Measurements from ENCODE around the gene C20orf202. TPM values are rescaled to one million over a fixed set of nuclear protein-coding genes. Genes with fewer than 3 reads are reported as not detected.

C20orf202 gene
- not detected in 2 replicates for total RNA-seq

DNA sequence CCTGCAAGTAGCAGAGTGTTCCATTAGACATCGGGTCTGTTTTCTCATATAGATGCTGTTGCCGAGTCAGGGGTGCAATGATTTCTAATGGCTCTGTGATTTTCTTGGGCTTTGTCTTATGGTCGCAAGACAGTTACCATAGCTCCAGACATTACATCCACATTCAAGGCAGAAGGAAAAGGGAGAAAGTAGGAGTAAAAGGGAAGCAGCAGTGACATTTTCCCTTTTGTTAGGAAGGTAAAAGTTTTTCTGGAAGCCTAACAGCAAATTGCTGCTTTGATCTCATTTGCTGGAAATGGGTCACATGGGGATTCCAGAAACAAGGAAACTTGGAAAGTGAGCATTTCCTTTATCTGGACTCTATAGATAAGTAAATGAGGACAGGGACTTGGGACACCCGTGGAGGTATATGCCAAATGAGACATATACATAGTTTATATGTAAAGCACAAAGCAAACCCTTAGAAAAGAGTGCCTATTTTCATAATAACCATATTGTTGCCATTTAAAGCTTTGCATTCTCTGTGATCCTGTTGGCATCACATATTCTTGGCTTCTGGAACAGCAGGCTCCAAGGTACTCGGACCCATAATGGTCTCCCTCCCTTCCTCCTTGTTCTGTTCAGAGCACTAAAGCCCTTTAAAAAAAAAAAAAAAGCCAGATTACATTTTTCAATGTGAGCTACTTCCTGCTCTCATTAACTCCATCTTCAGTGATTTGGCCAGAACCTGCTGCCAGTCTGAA, at the start of gene C20orf202:
TSS of gene C20orf202 (plus strand) at position 693 of the 743 bp plus-strand sequence. CDS start 132 bp downstream, outside the sequence.

DNA sequence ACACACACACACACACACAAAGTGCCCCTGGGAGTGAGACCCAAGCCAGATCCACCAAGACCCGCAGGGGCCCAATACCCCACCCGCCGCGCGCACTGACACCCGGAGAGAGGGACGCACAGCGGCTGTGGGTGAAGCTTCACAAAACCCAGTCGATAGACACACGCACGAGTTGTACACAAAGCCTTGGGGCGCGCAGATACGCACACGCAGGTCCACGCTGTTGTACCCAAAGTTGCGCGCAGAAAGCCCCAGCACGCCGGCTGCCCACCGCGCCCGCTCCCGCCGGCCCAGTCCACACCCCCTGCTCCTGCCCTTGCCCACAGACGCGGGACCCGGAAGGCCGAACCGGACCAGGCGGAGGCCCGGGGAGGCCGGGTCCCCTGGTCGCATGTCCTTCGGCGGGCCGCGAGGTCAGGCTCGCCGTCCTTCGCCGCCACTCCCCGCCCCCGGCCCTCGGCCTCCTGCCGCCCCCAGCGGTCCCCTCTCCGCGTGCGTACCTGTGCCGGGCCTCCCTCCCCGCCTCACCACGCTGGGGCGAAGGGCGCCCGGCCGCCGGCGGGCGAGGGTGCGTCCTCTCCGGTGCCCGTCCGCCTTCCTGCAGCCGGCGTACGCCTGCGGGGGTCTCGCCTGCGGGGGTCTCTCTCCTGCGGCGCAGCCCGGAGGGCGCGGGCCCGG, 18.5 kb upstream of the C20orf202 start, which contains the start of gene TMEM74B:
TSS of gene TMEM74B (minus strand) at position 344 of the 678 bp plus-strand sequence. CDS start 1,180 bp downstream, outside the sequence.

DNA sequence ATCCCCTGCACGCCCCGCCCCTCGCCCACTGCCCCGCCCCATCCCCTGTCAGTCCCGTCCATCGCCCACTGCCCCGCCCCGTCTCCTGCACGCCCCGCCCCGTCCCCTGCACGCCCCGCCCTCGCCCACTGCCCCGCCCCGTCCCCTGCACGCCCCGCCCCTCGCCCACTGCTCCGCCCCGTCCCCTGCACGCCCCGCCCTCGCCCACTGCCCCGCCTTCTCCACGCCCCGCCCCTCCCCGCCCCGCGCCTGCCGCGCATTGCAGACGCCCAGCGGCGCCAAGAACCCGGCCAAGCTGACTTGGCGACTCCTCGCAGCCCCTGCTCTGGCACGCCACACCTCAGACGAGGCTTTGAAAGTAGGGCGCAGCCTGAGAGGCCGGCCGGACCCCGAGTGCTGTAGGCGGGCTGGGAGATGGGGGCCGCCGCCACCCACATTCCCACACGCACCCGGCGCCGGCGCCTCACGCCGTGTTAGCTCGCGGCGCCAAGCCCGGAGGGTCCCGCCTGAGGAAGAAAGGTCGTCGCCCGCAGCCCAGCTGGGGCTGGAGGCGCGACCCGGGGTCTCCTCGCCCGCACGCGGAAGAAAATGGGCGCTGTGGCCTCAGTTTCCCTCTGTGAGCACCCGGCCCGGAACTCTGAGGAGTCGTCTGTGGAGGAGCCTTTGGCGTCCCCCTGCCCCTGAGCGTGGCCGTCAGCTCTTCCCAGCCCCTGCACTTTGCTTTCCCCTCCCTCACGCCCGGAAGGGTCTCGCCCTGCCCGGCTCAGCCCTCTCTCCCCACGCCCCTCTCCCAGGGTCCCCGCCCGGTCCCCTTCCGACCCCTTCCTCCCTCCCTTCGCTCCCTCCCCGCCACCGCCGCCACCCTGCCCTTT, 22.8 kb downstream of the C20orf202 start, which contains the start of gene RAD21L1:
TSS of gene RAD21L1 (plus strand) at position 262 of the 872 bp plus-strand sequence. CDS start 2,410 bp downstream, outside the sequence.

Other genes starting within 250 kb of the C20orf202 start
- not detected in 2 replicates for gene RSPO4, start 201.1 kb upstream of the C20orf202 start, total RNA-seq
- gene PSMF1, start 84.9 kb upstream of the C20orf202 start, total RNA-seq = 16.4 and 19.1 TPM in 2 replicates
- not detected in 2 replicates for gene TMEM74B, start 18.5 kb upstream of the C20orf202 start, total RNA-seq
- gene RAD21L1, start 22.6 kb downstream of the C20orf202 start, total RNA-seq = under 0.01 TPM in 1 of 2 replicates, not detected in the other
- 6.7 and 9.6 TPM in 2 replicates for gene SNPH, start 62.8 kb downstream of the C20orf202 start, total RNA-seq
- gene SDCBP2, start 125.7 kb downstream of the C20orf202 start, total RNA-seq = 1.4 and 1.9 TPM in 2 replicates
- gene FKBP1A, start 189.6 kb downstream of the C20orf202 start, total RNA-seq = 119 and 123 TPM in 2 replicates